Measurements from ENCODE around the gene OR2F2.

OR2F2 gene

DNA sequence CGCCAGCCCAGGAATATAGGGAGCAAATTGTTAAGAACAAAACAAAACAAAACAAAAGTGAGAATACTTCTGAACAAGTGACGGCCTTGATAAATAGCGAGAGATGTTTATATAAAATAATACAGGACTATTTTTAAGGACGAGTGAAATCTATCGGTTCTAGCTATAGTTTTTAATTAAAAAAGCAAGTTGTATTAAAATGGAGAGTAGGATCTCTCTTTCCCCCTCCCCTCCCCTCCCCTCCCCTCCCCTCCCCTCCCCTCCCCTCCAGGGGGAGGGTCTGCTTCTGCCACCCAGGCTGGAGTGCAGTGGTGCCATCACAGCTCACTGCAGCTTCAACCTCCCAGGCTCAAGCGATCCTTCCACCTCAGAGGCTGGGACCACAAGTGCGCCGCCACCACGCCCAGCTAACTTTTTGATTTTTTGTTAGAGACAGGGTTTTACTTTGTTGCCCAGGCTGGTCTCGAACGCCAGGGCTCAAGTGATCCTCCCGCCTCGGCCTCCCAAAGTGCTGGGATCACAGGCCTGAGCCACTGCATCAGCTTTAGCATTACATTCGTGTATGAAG, 32.6 kb upstream of the OR2F2 start:
- no peak for DNase-seq (ENCODE audit: low read depth)
- TF ChIP-seq, protein P1, sequence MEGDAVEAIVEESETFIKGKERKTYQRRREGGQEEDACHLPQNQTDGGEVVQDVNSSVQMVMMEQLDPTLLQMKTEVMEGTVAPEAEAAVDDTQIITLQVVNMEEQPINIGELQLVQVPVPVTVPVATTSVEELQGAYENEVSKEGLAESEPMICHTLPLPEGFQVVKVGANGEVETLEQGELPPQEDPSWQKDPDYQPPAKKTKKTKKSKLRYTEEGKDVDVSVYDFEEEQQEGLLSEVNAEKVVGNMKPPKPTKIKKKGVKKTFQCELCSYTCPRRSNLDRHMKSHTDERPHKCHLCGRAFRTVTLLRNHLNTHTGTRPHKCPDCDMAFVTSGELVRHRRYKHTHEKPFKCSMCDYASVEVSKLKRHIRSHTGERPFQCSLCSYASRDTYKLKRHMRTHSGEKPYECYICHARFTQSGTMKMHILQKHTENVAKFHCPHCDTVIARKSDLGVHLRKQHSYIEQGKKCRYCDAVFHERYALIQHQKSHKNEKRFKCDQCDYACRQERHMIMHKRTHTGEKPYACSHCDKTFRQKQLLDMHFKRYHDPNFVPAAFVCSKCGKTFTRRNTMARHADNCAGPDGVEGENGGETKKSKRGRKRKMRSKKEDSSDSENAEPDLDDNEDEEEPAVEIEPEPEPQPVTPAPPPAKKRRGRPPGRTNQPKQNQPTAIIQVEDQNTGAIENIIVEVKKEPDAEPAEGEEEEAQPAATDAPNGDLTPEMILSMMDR (IDR thresholded peaks at IDR 0.05; ENCODE audit: control insufficient read depth, insufficient read depth, low read depth, low read length, missing control alignments) = no peak
- H3K4me3 ChIP-seq (ENCODE audit: control insufficient read depth, low read depth, low read length) = no peak overlapping the region; the same call in 1 of the 2 replicates

- H3K4me3 ChIP-seq (ENCODE audit: control insufficient read depth, low read depth, low read length) = no peak overlapping the region
- TF ChIP-seq, protein P1 (IDR thresholded peaks at IDR 0.05; ENCODE audit: control insufficient read depth, insufficient read depth, low read depth, low read length, missing control alignments) = no peak
- DNase-seq (ENCODE audit: low read depth) = no peak
Measured at GRCh38 chr7:143905509-143905908, 29.5 kb upstream of the OR2F2 start.

DNA sequence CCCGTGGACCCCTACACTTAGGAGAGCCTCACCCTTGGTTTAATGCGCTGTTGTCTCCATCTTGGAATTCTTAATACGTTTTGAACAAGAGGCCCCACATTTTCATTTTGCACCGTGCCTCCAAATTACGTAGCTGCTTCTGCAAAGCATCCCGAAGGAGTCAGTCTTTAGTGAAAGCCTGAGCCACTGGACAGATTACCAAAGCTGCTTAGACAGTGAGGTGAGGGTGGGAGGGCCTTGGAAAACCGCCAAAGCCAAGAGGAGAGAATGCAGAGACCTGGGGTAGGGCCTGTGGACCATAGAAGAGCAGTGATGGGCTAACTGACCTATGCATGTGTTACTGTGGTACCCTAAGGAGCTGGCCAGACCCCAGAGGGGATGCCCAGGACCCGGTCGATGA, 28.9 kb upstream of the OR2F2 start:
- no peak overlapping the region for H3K4me3 ChIP-seq (ENCODE audit: control insufficient read depth, low read depth, low read length)
- TF ChIP-seq, protein P1 (IDR thresholded peaks at IDR 0.05; ENCODE audit: control insufficient read depth, insufficient read depth, low read depth, low read length, missing control alignments) = no peak
- no peak for DNase-seq (ENCODE audit: low read depth)

DNA sequence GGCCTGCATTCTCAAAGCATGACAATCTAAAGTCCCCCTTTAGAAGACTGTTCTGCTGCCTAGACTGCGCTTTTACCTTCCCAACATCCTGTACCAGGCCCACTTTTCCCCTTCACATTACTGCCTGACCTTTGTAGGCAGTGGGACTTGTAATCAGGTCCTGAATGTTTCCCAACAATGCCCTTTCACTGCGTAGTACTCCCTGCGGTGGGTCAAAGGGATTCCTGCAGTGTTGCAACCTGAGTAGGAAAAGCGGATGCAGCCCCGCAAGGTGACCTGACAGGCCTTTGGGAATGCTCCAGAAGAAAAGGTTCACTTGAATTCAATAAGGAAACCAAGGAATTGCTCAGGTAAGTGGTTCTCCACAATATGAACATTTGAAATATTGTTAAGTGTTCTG, 28.1 kb upstream of the OR2F2 start:
- DNase-seq (ENCODE audit: low read depth) = no peak
- no peak overlapping the region for H3K4me3 ChIP-seq (ENCODE audit: control insufficient read depth, low read depth, low read length)
- TF ChIP-seq, protein P1 (IDR thresholded peaks at IDR 0.05; ENCODE audit: control insufficient read depth, insufficient read depth, low read depth, low read length, missing control alignments) = no peak

GRCh38 chr7:143908120-143908519, 26.9 kb upstream of the OR2F2 start:
- no peak for DNase-seq (ENCODE audit: low read depth)
- TF ChIP-seq, protein P1 (IDR thresholded peaks at IDR 0.05; ENCODE audit: control insufficient read depth, insufficient read depth, low read depth, low read length, missing control alignments) = no peak
- H3K4me3 ChIP-seq (ENCODE audit: control insufficient read depth, low read depth, low read length) = no peak overlapping the region

- TF ChIP-seq, protein P1 (IDR thresholded peaks at IDR 0.05; ENCODE audit: control insufficient read depth, insufficient read depth, low read depth, low read length, missing control alignments) = no peak
- DNase-seq (ENCODE audit: low read depth) = peak; percentile 8
- no peak overlapping the region for H3K4me3 ChIP-seq (ENCODE audit: control insufficient read depth, low read depth, low read length)
Measured at GRCh38 chr7:143909863-143910262, 25.2 kb upstream of the OR2F2 start.

Measured in AG09309 (cell line).